ENCODE results near the gene CNGA3. TPM values are rescaled to one million over a fixed set of nuclear protein-coding genes. Genes with fewer than 3 reads are reported as not detected.
A peak's percentile ranks its signal among the peaks of the same experiment; 100 is the strongest.

Gene CNGA3
- total and polyA plus RNA-seq, 2 experiments from 2014 or later: not detected

DNA sequence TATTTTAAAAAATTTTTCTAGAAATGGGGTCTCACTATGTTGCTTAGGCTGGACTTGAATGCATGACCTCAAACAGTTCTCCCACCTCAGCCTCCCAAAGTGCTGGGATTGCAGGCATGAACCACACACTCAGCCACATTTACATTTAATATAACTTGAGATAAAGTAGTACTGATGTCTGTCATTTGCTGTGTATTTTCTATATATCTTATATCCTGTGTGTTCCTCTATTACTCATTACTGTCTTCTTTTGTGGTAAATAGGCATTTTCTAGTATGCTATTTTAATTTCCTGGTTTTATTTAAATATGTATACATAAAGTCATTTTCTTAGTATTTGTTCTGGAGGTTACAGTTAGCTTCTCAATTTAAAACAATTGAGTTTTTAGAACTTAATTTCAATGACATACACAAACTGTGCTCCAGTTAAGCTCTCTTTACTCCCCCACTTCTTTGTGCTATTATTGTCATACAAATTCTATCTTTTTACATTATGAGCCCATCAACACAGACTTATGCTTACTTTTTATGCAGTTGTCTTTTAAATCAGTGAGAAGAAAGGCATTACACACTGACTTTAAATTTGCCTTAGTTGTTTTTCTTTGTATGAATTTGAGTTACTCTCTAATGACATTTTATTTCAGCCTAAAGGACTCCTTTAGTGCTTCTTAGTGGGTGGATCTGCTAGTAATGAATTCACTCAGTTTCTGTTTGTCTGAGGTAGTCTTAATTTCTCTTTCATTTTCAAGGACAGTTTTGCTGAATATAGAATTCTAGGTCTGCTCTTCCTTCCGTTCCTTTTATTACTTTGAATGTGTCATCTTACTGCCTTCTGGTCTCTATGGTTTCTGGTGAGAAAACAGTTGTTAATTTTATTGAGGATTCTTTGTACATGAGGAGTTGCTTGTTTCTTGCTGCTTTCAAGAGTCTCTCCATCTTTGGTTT lies 92.2 kb downstream of the CNGA3 start:
- H3K4me3 ChIP-seq: no peak overlapping the region
- no peaks in the 10 kb centered on the region for H3K79me2 ChIP-seq (replicated peaks; ENCODE audit: insufficient read depth)
- H3K36me3 ChIP-seq (ENCODE audit: insufficient read depth): no peaks in the 10 kb centered on the region; the same call in 1 of the 2 replicates
- 0 out of 2 replicates have a peak overlapping the region, but pooled peaks have one; percentile 5 for H3K4me2 ChIP-seq
- H3K4me1 ChIP-seq (ENCODE audit: insufficient read depth): peaks cover 25% of the 10 kb centered on the region
- no peak overlapping the region for H3K4me3 Mint-ChIP-seq
- peaks cover 38% of the 10 kb centered on the region for H3K36me3 Mint-ChIP-seq (ENCODE audit: low read depth)
- H2AFZ ChIP-seq: no peak overlapping the region
- ATAC-seq: no peak
- H3K27ac ChIP-seq (ENCODE audit: low read depth): no peak overlapping the region
- H3K27ac Mint-ChIP-seq: no peak overlapping the region
- no peak for DNase-seq (ENCODE audit: low spot score)
- peaks cover 46% of the 10 kb centered on the region for H3K9me3 Mint-ChIP-seq
- TF ChIP-seq EZH2phosphoT487 (IDR thresholded peaks at IDR 0.05; ENCODE audit: unreplicated experiment) (no peak), EZH2 (IDR thresholded peaks at IDR 0.05; ENCODE audit: low read depth, unreplicated experiment) (no peak), JUNB (IDR thresholded peaks at IDR 0.05; ENCODE audit: unreplicated experiment) (no peak), NANOG (IDR thresholded peaks at IDR 0.05; ENCODE audit: borderline replicate concordance) (no peak), CREB1 (CRISPR knock-in tag; IDR thresholded peaks at IDR 0.05; ENCODE audit: low read depth) (no peak)
- TF ChIP-seq, protein P1, sequence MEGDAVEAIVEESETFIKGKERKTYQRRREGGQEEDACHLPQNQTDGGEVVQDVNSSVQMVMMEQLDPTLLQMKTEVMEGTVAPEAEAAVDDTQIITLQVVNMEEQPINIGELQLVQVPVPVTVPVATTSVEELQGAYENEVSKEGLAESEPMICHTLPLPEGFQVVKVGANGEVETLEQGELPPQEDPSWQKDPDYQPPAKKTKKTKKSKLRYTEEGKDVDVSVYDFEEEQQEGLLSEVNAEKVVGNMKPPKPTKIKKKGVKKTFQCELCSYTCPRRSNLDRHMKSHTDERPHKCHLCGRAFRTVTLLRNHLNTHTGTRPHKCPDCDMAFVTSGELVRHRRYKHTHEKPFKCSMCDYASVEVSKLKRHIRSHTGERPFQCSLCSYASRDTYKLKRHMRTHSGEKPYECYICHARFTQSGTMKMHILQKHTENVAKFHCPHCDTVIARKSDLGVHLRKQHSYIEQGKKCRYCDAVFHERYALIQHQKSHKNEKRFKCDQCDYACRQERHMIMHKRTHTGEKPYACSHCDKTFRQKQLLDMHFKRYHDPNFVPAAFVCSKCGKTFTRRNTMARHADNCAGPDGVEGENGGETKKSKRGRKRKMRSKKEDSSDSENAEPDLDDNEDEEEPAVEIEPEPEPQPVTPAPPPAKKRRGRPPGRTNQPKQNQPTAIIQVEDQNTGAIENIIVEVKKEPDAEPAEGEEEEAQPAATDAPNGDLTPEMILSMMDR (conservative IDR thresholded peaks at IDR 0.05; ENCODE audit: low read depth in 2 of 2): no peak
- no peaks in the 10 kb centered on the region for H3K9me2 ChIP-seq (ENCODE audit: insufficient read depth)
- no peaks in the 10 kb centered on the region for H3K27me3 ChIP-seq (ENCODE audit: insufficient read depth)
- peaks cover 34% of the 10 kb centered on the region for H3K4me1 Mint-ChIP-seq
- no peaks in the 10 kb centered on the region for H4K20me1 ChIP-seq (replicated peaks; ENCODE audit: insufficient read depth)
- peaks cover 8% of the 10 kb centered on the region for H3K27me3 Mint-ChIP-seq (ENCODE audit: insufficient read depth, low read depth, poor library complexity)
- H3F3A ChIP-seq (replicated peaks; ENCODE audit: low read depth): no peaks in the 10 kb centered on the region; the same call in 1 of the 2 replicates

DNA sequence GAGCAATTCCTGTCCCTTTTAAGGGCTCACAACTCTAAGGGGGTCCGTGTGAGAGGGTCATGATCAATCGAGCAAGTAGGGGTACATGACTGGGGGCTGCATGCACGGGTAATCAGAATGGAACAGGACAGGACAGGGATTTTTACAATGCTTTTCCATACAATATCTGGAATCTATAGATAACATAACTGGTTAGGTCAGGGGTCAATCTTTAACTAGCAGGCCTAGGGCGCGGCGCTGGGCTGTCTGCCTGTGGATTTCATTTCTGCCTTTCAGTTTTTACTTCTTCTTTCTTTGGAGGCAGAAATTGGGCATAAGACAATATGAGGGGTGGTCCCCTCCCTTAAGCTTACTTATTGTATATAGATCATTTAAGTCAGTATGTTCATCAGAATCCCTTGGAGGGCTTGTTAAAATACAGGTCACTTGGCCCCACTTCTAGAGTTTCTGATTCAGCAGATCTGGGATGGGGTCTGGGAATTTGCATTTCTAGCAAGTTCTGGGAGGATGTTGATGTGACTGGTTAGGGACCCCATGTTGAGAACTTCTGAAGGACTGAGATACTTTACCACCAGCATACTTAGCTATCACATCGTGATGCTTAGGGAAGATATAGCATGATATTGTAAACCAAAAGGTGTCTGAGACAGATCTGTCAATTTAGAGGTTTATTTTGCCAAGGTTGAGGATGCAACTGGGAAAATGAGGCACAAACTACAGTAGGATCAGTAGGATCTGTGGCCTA lies 95.6 kb downstream of the CNGA3 start:
- H3K4me1 ChIP-seq (ENCODE audit: insufficient read depth): peaks cover 45% of the 10 kb centered on the region
- H3K36me3 Mint-ChIP-seq (ENCODE audit: low read depth): peaks cover 7% of the 10 kb centered on the region; the same call in 2 of the 3 replicates
- peak overlapping the region; percentile 2; the same call in 1 of the 2 replicates for H3K27ac Mint-ChIP-seq
- H3K4me2 ChIP-seq: peak overlapping the region; percentile 37; the same call in 1 of the 2 replicates
- peaks cover 52% of the 10 kb centered on the region for H3K4me1 Mint-ChIP-seq
- H3K9me3 Mint-ChIP-seq: peaks cover 12% of the 10 kb centered on the region
- no peaks in the 10 kb centered on the region for H3K27me3 ChIP-seq (ENCODE audit: insufficient read depth)
- peaks cover 4% of the 10 kb centered on the region for H3K27me3 Mint-ChIP-seq (ENCODE audit: insufficient read depth, low read depth, poor library complexity)
- peaks cover 18% of the 10 kb centered on the region for H3K79me2 ChIP-seq (replicated peaks; ENCODE audit: insufficient read depth)
- H3K4me3 Mint-ChIP-seq: peak overlapping the region; percentile 5; the same call in 1 of the 3 replicates
- 0 out of 2 replicates have a peak overlapping the region, but pooled peaks have one; percentile 1 for H3K4me3 ChIP-seq
- no peaks in the 10 kb centered on the region for H3K9me2 ChIP-seq (ENCODE audit: insufficient read depth)
- no peaks in the 10 kb centered on the region; the same call in 1 of the 2 replicates for H3F3A ChIP-seq (replicated peaks; ENCODE audit: low read depth)
- peak overlapping the region; percentile 68; the same call in 1 of the 2 replicates for H3K27ac ChIP-seq (ENCODE audit: low read depth)
- ATAC-seq (no peak), DNase-seq (ENCODE audit: low spot score) (no peak)
- no peaks in the 10 kb centered on the region for H3K36me3 ChIP-seq (ENCODE audit: insufficient read depth)
- no peak for TF ChIP-seq STAT1 (IDR thresholded peaks at IDR 0.05; ENCODE audit: unreplicated experiment)
- no peak for TF ChIP-seq NANOG (IDR thresholded peaks at IDR 0.05; ENCODE audit: borderline replicate concordance)
- no peak for TF ChIP-seq CREB1 (CRISPR knock-in tag; IDR thresholded peaks at IDR 0.05; ENCODE audit: low read depth)
- no peak for TF ChIP-seq ZNF114 (CRISPR knock-in tag; IDR thresholded peaks at IDR 0.05)
- TF ChIP-seq POLR2AphosphoS5 (IDR thresholded peaks at IDR 0.05; ENCODE audit: low read depth): no peak
- TF ChIP-seq, protein P2, sequence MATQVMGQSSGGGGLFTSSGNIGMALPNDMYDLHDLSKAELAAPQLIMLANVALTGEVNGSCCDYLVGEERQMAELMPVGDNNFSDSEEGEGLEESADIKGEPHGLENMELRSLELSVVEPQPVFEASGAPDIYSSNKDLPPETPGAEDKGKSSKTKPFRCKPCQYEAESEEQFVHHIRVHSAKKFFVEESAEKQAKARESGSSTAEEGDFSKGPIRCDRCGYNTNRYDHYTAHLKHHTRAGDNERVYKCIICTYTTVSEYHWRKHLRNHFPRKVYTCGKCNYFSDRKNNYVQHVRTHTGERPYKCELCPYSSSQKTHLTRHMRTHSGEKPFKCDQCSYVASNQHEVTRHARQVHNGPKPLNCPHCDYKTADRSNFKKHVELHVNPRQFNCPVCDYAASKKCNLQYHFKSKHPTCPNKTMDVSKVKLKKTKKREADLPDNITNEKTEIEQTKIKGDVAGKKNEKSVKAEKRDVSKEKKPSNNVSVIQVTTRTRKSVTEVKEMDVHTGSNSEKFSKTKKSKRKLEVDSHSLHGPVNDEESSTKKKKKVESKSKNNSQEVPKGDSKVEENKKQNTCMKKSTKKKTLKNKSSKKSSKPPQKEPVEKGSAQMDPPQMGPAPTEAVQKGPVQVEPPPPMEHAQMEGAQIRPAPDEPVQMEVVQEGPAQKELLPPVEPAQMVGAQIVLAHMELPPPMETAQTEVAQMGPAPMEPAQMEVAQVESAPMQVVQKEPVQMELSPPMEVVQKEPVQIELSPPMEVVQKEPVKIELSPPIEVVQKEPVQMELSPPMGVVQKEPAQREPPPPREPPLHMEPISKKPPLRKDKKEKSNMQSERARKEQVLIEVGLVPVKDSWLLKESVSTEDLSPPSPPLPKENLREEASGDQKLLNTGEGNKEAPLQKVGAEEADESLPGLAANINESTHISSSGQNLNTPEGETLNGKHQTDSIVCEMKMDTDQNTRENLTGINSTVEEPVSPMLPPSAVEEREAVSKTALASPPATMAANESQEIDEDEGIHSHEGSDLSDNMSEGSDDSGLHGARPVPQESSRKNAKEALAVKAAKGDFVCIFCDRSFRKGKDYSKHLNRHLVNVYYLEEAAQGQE (IDR thresholded peaks at IDR 0.05; ENCODE audit: unreplicated experiment): no peak
- TF ChIP-seq EZH2 (IDR thresholded peaks at IDR 0.05; ENCODE audit: low read depth, unreplicated experiment): no peak
- no peak for TF ChIP-seq EZH2phosphoT487 (IDR thresholded peaks at IDR 0.05; ENCODE audit: unreplicated experiment)
- H4K20me1 ChIP-seq (replicated peaks; ENCODE audit: insufficient read depth): peaks cover 6% of the 10 kb centered on the region
- H2AFZ ChIP-seq: no peak overlapping the region

Measured in GM23338 (cell line).